NT2/D1 (cell line): ENCODE data around the gene NFKBIA.

Experiments used
- SUZ12 ChIP-seq: IDR thresholded peaks from 2 replicates; pipeline ENCODE4 v1.6.1; 2011; ENCODE audit not compliant: insufficient read length, insufficient read depth; ENCODE audit errors: extremely low read depth
- YY1 ChIP-seq: IDR thresholded peaks from 2 replicates; pipeline ENCODE4 v1.6.1; 2011; ENCODE audit not compliant: insufficient read length, insufficient read depth

DNA sequence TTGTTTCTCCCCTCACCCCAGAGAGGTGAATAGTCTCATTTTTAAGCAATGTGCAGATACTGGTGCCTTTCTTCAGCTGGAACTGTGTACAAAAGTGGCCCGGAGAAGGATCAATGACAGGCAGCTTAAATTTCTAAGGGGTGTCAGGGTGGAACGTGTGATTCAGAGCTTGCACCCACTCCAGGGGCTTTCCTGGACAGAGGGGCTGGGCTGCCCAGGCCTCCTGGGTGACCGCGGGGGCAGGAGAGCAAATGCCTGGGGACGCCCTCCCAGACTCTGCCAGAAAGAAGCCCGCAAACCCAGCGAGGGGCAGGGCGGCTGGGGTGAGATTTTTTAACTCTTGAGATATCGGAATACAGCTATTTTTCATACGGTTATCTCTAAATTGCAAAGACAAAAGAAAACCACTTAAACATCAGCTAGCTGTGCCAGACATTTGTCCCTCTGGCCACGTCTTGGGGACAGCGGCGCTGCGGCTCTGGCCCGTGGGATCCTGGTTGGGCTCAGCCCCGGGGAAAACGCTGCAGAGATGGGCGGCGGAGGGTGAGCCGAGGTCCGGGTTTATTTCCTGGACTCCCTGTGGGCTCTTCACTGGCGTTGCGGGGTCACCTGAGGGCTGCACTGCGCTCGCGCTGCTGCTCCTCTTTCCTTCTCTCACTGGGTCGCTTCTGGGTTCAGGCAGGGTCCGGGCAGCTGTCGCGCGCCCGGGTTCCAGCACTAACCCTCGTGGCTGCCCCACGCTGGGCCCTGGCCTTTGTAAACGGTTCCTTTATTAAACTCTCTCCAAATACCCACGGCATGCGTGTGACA, 35.8 kb downstream of the NFKBIA start:
- TF ChIP-seq SUZ12 (no peak), YY1 (no peak)
